HEK293T (cell line): Measurements from ENCODE around the gene ATP6AP2.
"Not testable (repeated sequence)": the region's sequence is repeated elsewhere in the genome, so short reads cannot be mapped to it uniquely, and the experiment has no call there.

ENCODE experiments used
- CTCF ChIA-PET: fragments of 350-600 bp; formaldehyde crosslinking; extraction: SDS; loops from one replicate; lab custom pipeline; 2021; ENCODE audit warnings: antibody characterized with exemption, inconsistent platforms; lab: Yijun Ruan, JAX
- POLR2A ChIA-PET: fragments of 350-600 bp; formaldehyde crosslinking; extraction: SDS; loops from one replicate; lab custom pipeline; 2020; ENCODE audit warnings: antibody characterized with exemption, inconsistent platforms; lab: Yijun Ruan, JAX
- DNase-seq: peaks from one replicate; pipeline ENCODE4 v3.0.0; 2012; ENCODE audit warnings: mixed read lengths; ENCODE audit errors: extremely low spot score
- ARNT ChIP-seq: fragments of 450-650 bp; IDR thresholded peaks from 2 replicates; pipeline ENCODE4 v1.6.1; 2017; ENCODE audit warnings: mild to moderate bottlenecking
- BHLHE40 ChIP-seq: fragments of 450-650 bp; IDR thresholded peaks from 2 replicates; pipeline ENCODE4 v1.6.1; 2016; ENCODE audit warnings: mild to moderate bottlenecking, moderate library complexity, borderline replicate concordance
- CTBP1 ChIP-seq: fragments of 450-650 bp; IDR thresholded peaks from 2 replicates; pipeline ENCODE4 v1.6.1; 2016; ENCODE audit warnings: borderline replicate concordance
- ELF4 ChIP-seq: fragments of 450-650 bp; IDR thresholded peaks from 2 replicates; pipeline ENCODE4 v1.6.1; 2017; ENCODE audit warnings: antibody characterized with exemption
- FOXA1 ChIP-seq: fragments of 450-650 bp; IDR thresholded peaks from 2 replicates; pipeline ENCODE4 v1.6.1; 2016; ENCODE audit warnings: mild to moderate bottlenecking
- FOXK2 ChIP-seq: fragments of 450-650 bp; IDR thresholded peaks from 2 replicates; pipeline ENCODE4 v1.6.1; 2016; ENCODE audit warnings: mild to moderate bottlenecking
- FOXM1 ChIP-seq: fragments of 450-650 bp; IDR thresholded peaks from 2 replicates; pipeline ENCODE4 v1.6.1; 2017; ENCODE audit warnings: mild to moderate bottlenecking, borderline replicate concordance
- HDGF ChIP-seq: fragments of 450-650 bp; IDR thresholded peaks from 2 replicates; pipeline ENCODE4 v1.6.1; 2017; ENCODE audit warnings: antibody characterized with exemption, borderline replicate concordance
- L3MBTL2 ChIP-seq: fragments of 450-650 bp; conservative IDR thresholded peaks from 2 replicates; pipeline ENCODE4 v1.6.1; 2016; ENCODE audit warnings: mild to moderate bottlenecking
- LEF1 ChIP-seq: fragments of 450-650 bp; IDR thresholded peaks from 2 replicates; pipeline ENCODE4 v1.6.1; 2017; ENCODE audit warnings: mild to moderate bottlenecking, borderline replicate concordance
- NFRKB ChIP-seq: fragments of 450-650 bp; IDR thresholded peaks from 2 replicates; pipeline ENCODE4 v1.6.1; 2016; ENCODE audit warnings: mild to moderate bottlenecking, moderate library complexity
- SP1 ChIP-seq: fragments of 450-650 bp; IDR thresholded peaks from 2 replicates; pipeline ENCODE4 v1.6.1; 2017
- SUZ12 ChIP-seq: fragments of 450-650 bp; IDR thresholded peaks from 2 replicates; pipeline ENCODE4 v1.6.1; 2016; ENCODE audit warnings: mild to moderate bottlenecking
- TARDBP ChIP-seq: fragments of 450-650 bp; IDR thresholded peaks from 2 replicates; pipeline ENCODE4 v1.6.1; 2016
- ZNF384 ChIP-seq: fragments of 450-650 bp; IDR thresholded peaks from 2 replicates; pipeline ENCODE4 v1.6.1; 2016
- TF ChIP-seq, protein P1 (sequence below): fragments of 450-650 bp; IDR thresholded peaks from 2 replicates; pipeline ENCODE4 v1.6.1; 2016

The ATP6AP2 gene

DNA sequence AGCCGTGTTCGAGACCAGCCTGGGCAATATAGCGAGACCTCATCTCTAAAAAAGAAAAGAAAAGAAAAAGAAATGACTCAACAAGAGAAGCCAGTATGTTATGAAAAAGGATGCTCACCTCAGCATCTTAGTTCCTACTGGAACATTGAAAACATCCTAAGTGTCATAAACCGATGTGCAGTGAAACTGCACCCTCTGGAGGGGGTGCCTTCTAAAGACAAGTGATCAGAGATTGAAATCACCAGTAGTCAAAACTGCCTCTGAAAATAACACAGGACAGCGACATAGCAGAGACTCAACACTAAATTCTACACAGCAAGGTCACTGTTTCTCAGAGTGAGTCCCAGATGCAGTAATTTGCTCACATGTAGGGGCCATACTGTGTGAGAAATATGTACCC lies 28.0 kb upstream of the ATP6AP2 start:
- TF ChIP-seq LEF1 (no peak), TARDBP (no peak), FOXA1 (no peak), CTBP1 (no peak), SUZ12 (no peak), ZNF384 (no peak), BHLHE40 (no peak), ELF4 (no peak), SP1 (no peak), L3MBTL2 (no peak), NFRKB (no peak), HDGF (no peak), FOXM1 (no peak), ARNT (no peak), FOXK2 (no peak)
- no peak for DNase-seq
- ChIA-PET POLR2A (no interaction called here), CTCF (interaction anchor here (1.8 kb wide), 1 partner anchor 9 kb away, joined by 6 read pairs; no protein-coding TSS in a partner anchor)

DNA sequence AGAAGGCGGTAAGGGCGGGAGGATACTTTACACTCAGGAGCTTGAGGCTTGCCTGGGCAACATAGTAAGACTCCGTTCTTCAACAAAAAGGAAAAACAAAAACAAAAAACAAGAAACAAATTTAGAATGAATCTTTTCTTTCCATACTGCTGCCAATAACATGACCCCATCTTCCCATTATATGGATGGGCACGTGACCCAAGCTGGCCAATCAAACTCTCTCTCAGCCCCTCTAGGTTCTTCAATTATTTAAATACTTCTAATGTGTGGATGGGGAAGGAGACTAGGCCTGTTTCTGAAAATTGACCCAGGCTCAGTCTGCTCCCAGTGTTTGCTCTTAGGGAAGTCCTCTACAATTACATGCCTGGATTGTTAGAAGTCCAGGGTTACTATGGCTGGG lies 22.2 kb upstream of the ATP6AP2 start:
- TF ChIP-seq ZNF384 (no peak), SP1 (no peak), LEF1 (no peak), BHLHE40 (no peak), FOXA1 (no peak), ELF4 (no peak)
- ChIA-PET POLR2A (no interaction called here), CTCF (interaction anchor here (0.7 kb wide), 1 partner anchor 14 kb away, joined by 3 read pairs; no protein-coding TSS in a partner anchor)
- DNase-seq = no peak

DNA sequence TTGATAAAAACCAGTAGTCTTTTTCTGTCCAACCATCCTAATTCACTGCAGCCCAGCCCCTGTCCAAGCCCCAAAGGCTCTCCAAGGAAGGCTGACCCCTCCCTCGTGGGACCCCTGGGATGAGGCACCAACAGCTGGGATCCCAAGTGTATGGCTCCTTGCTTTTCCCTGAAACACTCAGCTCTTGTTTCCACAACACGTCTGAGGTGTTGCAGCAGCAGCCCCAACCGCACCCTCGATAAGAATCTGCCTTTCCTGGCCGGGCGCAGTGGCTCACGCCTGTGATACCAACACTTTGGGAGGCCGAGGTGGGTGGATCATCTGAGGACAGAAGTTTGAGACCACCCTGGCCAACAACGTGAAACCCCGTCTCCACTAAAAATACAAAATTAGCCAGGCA lies 17.0 kb upstream of the ATP6AP2 start:
- DNase-seq = no peak
- CTCF ChIA-PET = interaction anchor here (0.6 to 1.0 kb wide), 2 partner anchors 14 to 19 kb away, joined by 3 read pairs; no protein-coding TSS in a partner anchor
- POLR2A ChIA-PET = no interaction called here
- TF ChIP-seq NFRKB (no peak), SP1 (no peak), ZNF384 (no peak)

DNA sequence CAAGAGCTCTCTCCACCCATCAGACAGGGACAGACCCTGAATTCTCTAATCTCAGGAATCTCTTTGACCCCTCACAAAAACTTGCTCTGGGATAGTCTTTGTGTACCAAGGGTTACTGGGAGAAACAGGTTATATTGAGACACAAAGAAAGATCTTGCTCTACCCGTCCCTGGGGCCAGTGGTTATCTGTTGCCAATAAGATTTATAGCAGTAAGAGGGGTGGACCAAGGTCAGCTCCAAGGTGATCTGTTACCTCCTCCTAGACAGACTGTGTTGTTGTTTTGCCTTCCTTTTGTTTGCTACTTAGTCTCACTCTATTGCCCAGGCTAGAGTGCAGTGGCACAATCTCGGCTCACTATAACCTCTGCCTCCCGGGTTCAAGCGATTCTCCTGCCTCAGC lies 16.3 kb upstream of the ATP6AP2 start:
- no peak for DNase-seq
- TF ChIP-seq FOXA1 (no peak), CTBP1 (no peak), TARDBP (no peak), SUZ12 (no peak), ARNT (no peak), FOXM1 (no peak), LEF1 (no peak), ZNF384 (no peak), HDGF (no peak), L3MBTL2 (no peak), BHLHE40 (no peak)
- POLR2A ChIA-PET = no interaction called here
- CTCF ChIA-PET = interaction anchor here (0.6 to 1.0 kb wide), 2 partner anchors 14 to 20 kb away, joined by 3 read pairs; no protein-coding TSS in a partner anchor

DNA sequence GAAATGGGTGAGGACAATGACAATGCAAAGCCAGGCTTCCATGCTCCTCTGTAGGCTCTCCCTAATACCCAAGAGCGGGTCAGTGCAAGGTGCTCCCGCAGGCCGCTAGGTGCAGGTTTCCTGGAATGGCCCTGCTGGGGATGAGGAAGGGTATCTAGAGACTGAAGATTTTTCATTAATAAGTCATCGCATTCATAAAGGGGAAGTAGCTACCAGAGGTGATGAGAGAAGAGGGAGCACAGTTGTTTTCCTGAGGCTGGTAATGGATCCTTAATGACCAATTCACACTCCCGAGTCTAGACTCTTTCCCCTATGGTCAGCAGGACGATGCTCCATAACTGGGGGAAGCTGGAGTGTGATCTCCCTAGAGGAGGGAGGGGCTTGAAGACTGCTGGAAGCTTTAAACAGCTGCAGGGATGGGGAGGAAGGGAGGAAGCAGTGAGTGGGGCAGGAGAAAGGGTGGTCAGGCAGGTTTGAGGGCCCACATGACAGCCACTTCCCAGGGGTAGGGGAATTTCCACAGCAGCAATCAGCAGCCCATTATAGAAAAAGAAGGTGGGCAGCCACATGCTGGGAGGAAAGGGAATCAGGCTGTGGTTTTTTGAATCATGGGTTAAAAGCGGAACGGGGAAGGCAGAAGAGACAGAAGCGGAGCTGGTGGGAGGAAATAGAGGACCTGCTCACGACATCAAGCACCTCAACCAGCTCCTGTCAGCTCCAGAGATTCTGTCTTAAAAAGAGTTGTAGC lies 10.2 kb upstream of the ATP6AP2 start:
- ChIA-PET POLR2A (interaction anchor here (1.2 kb wide), 1 partner anchor 10 kb away, joined by 6 read pairs; the partner anchor contains the start of gene ATP6AP2), CTCF (interaction anchor here (1.3 kb wide), 1 partner anchor 34 kb away, joined by 4 read pairs; no protein-coding TSS in a partner anchor)
- TF ChIP-seq TARDBP (no peak), ZNF384 (no peak), CTBP1 (no peak), FOXK2 (no peak)
- TF ChIP-seq, protein P1, sequence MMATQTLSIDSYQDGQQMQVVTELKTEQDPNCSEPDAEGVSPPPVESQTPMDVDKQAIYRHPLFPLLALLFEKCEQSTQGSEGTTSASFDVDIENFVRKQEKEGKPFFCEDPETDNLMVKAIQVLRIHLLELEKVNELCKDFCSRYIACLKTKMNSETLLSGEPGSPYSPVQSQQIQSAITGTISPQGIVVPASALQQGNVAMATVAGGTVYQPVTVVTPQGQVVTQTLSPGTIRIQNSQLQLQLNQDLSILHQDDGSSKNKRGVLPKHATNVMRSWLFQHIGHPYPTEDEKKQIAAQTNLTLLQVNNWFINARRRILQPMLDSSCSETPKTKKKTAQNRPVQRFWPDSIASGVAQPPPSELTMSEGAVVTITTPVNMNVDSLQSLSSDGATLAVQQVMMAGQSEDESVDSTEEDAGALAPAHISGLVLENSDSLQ = no peak
- DNase-seq = no peak

DNA sequence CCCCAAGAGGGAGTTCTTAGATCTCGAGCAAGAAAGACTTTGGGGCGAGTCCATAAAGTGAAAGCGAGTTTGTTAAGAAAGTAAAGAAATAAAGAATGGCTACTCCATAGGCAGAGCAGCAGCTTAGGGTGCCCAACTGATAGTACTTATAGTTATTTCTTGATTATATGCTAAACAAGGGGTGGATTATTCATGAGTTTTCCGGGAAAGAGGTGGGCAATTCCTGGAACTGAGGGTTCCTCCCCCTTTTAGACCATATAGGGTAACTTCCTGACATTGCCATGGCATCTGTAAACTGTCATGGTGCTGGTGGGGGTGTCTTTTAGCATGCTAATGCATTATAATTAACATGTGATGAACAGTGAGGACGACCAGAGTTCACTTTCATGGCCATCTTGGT lies 9.6 kb upstream of the ATP6AP2 start:
- DNase-seq, POLR2A ChIA-PET: not testable (repeated sequence)
- CTCF ChIA-PET = interaction anchor here (0.5 kb wide), 1 partner anchor 27 kb away, joined by 3 read pairs; no protein-coding TSS in a partner anchor

DNA sequence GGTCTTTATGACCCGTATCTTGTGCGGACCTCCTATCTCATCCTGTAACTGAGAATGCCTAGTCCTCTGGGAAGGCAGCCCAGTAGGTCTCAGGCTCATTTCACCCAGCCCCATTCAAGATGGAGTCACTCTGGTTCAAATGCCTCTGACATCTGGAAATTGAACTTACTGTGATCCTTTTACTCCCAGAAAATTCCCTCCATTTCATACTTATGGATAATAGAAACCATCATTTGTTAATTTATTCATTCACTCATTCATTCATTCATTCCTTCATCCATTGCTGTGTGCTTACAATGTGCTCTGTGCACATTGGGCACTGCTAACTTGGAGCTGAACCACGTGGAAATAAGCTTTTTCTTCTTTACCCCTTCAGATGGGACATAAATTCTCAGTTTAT lies 9.2 kb upstream of the ATP6AP2 start:
- POLR2A ChIA-PET = no interaction called here
- CTCF ChIA-PET = interaction anchor here (0.5 kb wide), 1 partner anchor 28 kb away, joined by 3 read pairs; no protein-coding TSS in a partner anchor
- no peak for TF ChIP-seq FOXM1
- no peak for TF ChIP-seq ARNT
- no peak for TF ChIP-seq LEF1
- TF ChIP-seq FOXK2 = no peak
- TF ChIP-seq ZNF384 = no peak
- no peak for TF ChIP-seq L3MBTL2
- TF ChIP-seq SUZ12 = no peak
- no peak for TF ChIP-seq ELF4
- TF ChIP-seq CTBP1 = no peak
- no peak for TF ChIP-seq SP1
- TF ChIP-seq TARDBP = no peak
- TF ChIP-seq, protein P1 = no peak
- no peak for TF ChIP-seq HDGF
- no peak for TF ChIP-seq NFRKB
- no peak for TF ChIP-seq BHLHE40
- no peak for TF ChIP-seq FOXA1
- DNase-seq = no peak
